Peyer's patch (tissue), 4 donors: Measurements from ENCODE around the gene CCDC57. TPM values are rescaled to one million over a fixed set of nuclear protein-coding genes. Genes with fewer than 3 reads are reported as not detected.

Source experiments
- DNase-seq, 3 donors: peaks; one replicate each; pipeline ENCODE4 v3.0.0-alpha.2; 2017 to 2019
- H3K27ac ChIP-seq, 4 donors: fragments of 200-600 bp; sonication (generic); one replicate each; pipeline ENCODE4 v1.5.1; 2016 to 2019
- H3K27me3 ChIP-seq, 2 donors: fragments of 200-600 bp; sonication (generic); one replicate each; pipeline ENCODE4 v1.5.1; 2019
- H3K36me3 ChIP-seq, 3 donors: fragments of 200-600 bp; sonication (generic); one replicate each; pipeline ENCODE4 v1.5.1; 2016 to 2019
- H3K4me1 ChIP-seq, 4 donors: fragments of 200-600 bp; sonication (generic); one replicate each; pipeline ENCODE4 v1.5.1; 2016 to 2019
- H3K4me3 ChIP-seq, 4 donors: fragments of 200-600 bp; sonication (generic); 1 replicate in 3 of 4; 2 replicates in 1 of 4; pipeline ENCODE4 v1.5.1; 2016 to 2019; ENCODE audit warnings: mild to moderate bottlenecking in 1 of 4
- H3K9me3 ChIP-seq, 4 donors: fragments of 200-600 bp; sonication (generic); one replicate each; pipeline ENCODE4 v1.5.1; 2016 to 2019; ENCODE audit warnings: mild to moderate bottlenecking in 1 of 4
- POLR2A ChIP-seq, 2 donors: fragments of 450-650 bp; IDR thresholded peaks; one replicate each; pipeline ENCODE4 v1.5.1; 2017; ENCODE audit warnings: antibody characterized with exemption in 2 of 2, mild to moderate bottlenecking in 2 of 2, moderate library complexity in 2 of 2
- total RNA-seq, 4 donors: library from RNA; depleted of rRNA; stranded (reverse); fragments of >200 nt; gene quantifications; one replicate each; pipeline ENCODE4 v1.1.0, GENCODE V29; 2016
- TF ChIP-seq, protein P1 (sequence below), 6 experiments: fragments of 450-650 bp in 4 of 6; fragments of 200-600 bp in 2 of 6; sonication (generic) in 1 of 6; IDR thresholded peaks; one replicate each; pipeline ENCODE4 v1.5.1; 2017 to 2019; ENCODE audit warnings: antibody characterized with exemption in 6 of 6, mild to moderate bottlenecking in 3 of 6, moderate library complexity in 1 of 6

CCDC57 gene
- total RNA-seq, 4 donors from 2014 or later, result 28.2 to 144 (median 79.8) TPM

DNA sequence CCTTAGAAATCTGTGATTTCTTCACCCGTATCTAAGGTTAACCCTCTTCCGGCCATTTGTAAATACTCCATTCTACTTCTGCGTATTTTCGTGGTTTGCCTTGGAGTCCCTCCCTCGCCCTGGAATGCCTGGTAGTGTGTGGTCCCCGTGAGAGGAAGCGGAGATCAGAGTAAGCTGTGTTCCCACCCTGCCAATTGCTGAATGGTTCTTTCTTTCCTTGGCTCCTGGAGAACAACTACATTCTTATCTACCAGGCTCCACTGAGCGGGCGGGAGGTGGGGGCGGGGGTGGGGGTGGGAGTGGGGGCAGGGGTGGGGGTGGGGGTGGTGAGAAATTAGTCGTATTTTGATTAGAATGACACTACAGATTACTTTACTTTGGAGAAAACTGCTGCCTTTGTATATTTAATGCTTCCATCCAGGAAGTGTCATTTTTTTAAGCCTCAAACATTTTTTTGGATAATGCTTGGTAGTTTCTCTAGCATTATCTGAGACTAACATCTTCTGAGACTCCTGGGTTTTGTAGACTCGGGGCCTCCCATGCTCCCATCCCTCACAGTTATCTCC, 93.7 kb downstream of the CCDC57 start:
- TF ChIP-seq, protein P1, sequence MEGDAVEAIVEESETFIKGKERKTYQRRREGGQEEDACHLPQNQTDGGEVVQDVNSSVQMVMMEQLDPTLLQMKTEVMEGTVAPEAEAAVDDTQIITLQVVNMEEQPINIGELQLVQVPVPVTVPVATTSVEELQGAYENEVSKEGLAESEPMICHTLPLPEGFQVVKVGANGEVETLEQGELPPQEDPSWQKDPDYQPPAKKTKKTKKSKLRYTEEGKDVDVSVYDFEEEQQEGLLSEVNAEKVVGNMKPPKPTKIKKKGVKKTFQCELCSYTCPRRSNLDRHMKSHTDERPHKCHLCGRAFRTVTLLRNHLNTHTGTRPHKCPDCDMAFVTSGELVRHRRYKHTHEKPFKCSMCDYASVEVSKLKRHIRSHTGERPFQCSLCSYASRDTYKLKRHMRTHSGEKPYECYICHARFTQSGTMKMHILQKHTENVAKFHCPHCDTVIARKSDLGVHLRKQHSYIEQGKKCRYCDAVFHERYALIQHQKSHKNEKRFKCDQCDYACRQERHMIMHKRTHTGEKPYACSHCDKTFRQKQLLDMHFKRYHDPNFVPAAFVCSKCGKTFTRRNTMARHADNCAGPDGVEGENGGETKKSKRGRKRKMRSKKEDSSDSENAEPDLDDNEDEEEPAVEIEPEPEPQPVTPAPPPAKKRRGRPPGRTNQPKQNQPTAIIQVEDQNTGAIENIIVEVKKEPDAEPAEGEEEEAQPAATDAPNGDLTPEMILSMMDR (IDR thresholded peaks at IDR 0.05), result no peak
- no peak for TF ChIP-seq POLR2A (IDR thresholded peaks at IDR 0.05)
- Histone ChIP-seq H3K4me1 (no peaks in the 10 kb centered on the region), H3K9me3 (no peaks in the 10 kb centered on the region), H3K27me3 (no peaks in the 10 kb centered on the region), H3K4me3 (no peak overlapping the region), H3K36me3 (peaks cover 0 to 7% (median 0%) of the 10 kb centered on the region in 3 donors), H3K27ac (no peak overlapping the region)
- DNase-seq, result no peak

DNA sequence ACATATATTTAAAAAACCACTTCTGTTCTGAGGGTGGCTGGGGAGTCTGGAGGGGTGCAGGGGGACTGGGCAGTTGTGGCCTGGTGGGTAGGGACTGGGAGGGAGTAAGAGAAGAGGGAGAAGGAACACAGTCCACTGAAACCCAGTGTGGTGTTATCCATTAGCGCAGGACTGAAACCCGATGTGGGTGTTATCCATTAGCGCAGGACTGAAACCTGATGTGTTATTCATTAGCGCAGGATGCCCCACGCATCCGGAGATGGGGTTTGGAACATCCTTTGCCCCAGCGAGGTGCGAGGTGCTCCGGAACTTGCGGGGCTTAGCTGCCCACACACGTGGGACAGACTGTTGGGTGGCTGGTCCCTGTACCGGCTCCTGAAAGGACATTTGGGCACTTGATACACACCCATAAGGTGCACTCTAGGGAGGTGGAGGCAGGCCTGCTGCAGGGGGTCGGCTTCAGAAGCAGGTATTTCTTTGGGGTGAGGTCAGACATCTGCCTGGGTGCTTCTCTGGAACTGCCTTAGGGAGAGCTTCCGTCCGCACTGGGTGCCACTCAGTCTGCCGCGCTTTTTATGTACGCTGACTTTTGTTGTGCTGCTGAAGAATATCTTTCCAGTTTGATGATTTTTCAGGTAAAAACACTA, 94.4 kb downstream of the CCDC57 start:
- DNase-seq, result no peak
- Histone ChIP-seq H3K4me1 (no peaks in the 10 kb centered on the region), H3K27me3 (no peaks in the 10 kb centered on the region), H3K9me3 (no peaks in the 10 kb centered on the region), H3K36me3 (peaks cover 0 to 13% (median 0%) of the 10 kb centered on the region in 3 donors), H3K4me3 (no peak overlapping the region), H3K27ac (no peak overlapping the region)
- TF ChIP-seq, protein P1 (IDR thresholded peaks at IDR 0.05), result no peak
- TF ChIP-seq POLR2A (IDR thresholded peaks at IDR 0.05), result no peak

DNA sequence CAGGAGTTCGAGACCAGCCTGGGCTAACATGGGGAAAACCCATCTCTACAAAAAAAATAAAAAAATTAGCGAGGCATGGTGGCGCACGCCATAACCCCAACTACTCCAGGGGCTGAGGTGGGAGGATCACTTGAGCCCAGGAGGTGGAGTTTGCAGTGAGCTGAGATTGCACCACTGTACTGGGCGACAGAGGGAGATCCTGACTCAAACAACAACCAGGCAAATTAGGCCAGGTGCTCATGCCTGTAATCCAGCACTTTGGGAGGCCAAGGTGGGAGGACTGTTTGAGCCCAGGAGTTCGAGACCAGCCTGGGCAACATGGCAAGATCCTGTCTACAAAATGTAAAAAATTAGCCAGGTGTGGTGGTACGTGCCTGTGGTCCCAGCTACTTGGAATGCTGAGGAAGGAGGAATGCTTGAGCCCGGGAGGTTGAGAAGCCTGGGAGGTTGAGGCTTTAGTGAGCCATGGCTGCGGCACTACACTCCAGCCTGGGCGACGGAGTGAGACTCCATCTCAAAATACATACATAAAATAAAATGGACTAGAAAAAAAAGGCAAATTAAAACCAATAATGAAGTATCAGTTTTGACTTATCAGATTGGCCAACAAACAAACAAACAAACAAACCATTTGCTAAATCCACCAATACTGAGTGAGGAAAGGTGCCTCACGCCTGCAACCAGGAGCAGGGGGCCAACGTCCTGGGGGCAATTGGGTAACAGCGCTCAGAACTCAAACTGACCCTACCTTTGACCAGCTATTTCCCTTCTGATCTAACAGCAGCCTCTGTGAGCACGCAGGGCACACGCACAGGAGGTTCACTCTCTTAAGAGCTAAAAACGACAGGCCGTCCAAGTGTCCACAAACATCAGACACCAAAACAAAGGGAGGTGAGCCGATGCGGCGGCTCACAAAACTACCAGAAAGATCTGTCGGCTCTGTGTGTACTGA, 95.2 kb downstream of the CCDC57 start:
- Histone ChIP-seq H3K27me3 (no peaks in the 10 kb centered on the region), H3K4me1 (no peaks in the 10 kb centered on the region), H3K4me3 (no peak overlapping the region), H3K9me3 (no peaks in the 10 kb centered on the region), H3K27ac (no peak overlapping the region), H3K36me3 (peaks cover 0 to 17% (median 0%) of the 10 kb centered on the region in 3 donors)
- DNase-seq, result no peak
- TF ChIP-seq, protein P1 (IDR thresholded peaks at IDR 0.05), result no peak
- no peak for TF ChIP-seq POLR2A (IDR thresholded peaks at IDR 0.05)

DNA sequence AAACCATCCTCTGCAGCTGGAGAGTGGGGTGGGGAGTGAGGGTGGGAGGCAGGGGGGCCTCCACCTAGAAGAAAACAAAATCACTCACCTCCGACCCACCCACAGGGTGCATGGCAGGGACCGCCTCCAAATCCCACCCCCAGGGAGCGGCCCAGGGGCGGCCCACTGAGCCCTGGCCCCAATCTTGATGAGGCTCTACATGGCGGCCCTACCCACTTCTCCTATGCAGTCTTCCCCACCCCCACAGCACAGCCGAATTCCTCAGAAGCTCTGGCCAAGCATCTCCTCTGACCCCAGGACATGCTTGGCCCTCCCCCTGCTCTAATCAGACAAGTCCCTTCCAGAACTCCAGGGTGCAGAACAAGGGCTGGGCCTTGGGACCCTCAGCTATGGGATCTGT, 96.4 kb downstream of the CCDC57 start:
- no peaks in the 10 kb centered on the region for H3K27me3 ChIP-seq
- DNase-seq, result no peak
- H3K36me3 ChIP-seq, result peaks cover 0 to 17% (median 0%) of the 10 kb centered on the region in 3 donors
- H3K9me3 ChIP-seq, result no peaks in the 10 kb centered on the region
- no peak overlapping the region for H3K4me3 ChIP-seq
- TF ChIP-seq POLR2A (IDR thresholded peaks at IDR 0.05), result no peak
- TF ChIP-seq, protein P1 (IDR thresholded peaks at IDR 0.05), result no peak
- H3K4me1 ChIP-seq, result no peaks in the 10 kb centered on the region
- H3K27ac ChIP-seq, result no peak overlapping the region

DNA sequence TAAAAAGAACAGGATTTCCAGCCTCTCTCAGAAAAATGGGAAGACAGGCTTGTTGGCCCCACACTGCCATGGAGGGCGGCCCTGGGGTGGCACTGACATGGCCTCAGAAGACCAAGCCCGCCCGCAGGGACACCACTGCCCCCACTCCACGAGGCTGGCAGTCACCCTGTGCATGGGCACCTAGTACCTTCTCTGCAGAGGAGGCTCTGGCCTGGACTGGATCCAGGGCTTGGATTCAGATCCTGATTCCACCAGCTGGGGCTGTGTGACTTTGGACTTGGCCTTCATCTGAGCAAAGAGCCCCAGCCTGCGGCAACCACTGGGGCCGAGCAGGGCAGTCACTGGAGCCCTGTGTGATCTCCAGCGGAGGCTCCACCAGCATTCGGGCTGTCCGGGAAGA, 97.8 kb downstream of the CCDC57 start:
- Histone ChIP-seq H3K27ac (no peak overlapping the region), H3K36me3 (peaks cover 0 to 17% (median 0%) of the 10 kb centered on the region in 3 donors), H3K4me3 (no peak overlapping the region), H3K4me1 (no peaks in the 10 kb centered on the region), H3K27me3 (no peaks in the 10 kb centered on the region), H3K9me3 (no peaks in the 10 kb centered on the region)
- no peak for DNase-seq
- TF ChIP-seq, protein P1 (IDR thresholded peaks at IDR 0.05), result no peak
- no peak for TF ChIP-seq POLR2A (IDR thresholded peaks at IDR 0.05)
